ENCODE results near the gene MICU1.

DNA sequence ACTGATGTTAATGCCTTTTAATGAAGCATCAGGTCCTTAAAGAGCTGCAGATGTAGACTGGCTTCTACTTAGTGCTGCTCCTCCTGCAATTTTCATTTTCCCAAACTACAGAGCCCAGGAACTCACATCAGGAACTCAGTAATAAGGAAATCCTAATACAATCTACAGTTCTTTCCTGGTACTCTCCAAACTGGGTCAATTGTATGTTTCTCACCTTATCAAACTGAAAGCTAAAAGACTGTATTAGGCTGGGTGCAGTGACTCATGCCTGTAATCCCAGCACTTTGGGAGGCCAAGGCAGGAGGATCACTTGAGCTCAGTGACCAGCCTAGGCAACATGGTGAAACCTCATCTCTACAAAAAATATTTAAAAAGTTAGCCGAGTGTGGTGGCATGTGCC is 216.7 kb downstream of the MICU1 start:
- TF ChIP-seq CTCF (IDR thresholded peaks at IDR 0.05): no peak
- TF ChIP-seq EZH2 (IDR thresholded peaks at IDR 0.05): no peak

Measured in neural progenitor cell (in vitro differentiated cells).